Adrenal gland (tissue), 12 donors: ENCODE data around the gene EPHA10. TPM values are rescaled to one million over a fixed set of nuclear protein-coding genes. Genes with fewer than 3 reads are reported as not detected.
A peak's percentile ranks its signal among the peaks of the same experiment; 100 is the strongest.
"Not testable (repeated sequence)": the region's sequence is repeated elsewhere in the genome, so short reads cannot be mapped to it uniquely, and the experiment has no call there.

Source experiments
- DNase-seq, 7 donors: peaks; one replicate each; pipeline ENCODE4 v3.0.0-alpha.2; 2019 to 2020
- H3K27ac ChIP-seq, 5 donors: fragments of 200-600 bp; sonication (generic) in 4 of 5; 1 replicate in 3 of 5; 2 replicates in 2 of 5; pipeline versions ENCODE4 v1.5.1 to v1.8.0; 2016 to 2020; ENCODE audit warnings: mild to moderate bottlenecking in 1 of 5
- H3K27me3 ChIP-seq: fragments of 200-600 bp; 2 replicates; pipeline ENCODE4 v1.8.0; 2021
- H3K36me3 ChIP-seq, 2 donors: fragments of 200-600 bp; replicated peaks in 1 of 2; 1 replicate in 1 of 2; 2 replicates in 1 of 2; pipeline versions ENCODE4 v1.5.1 to v1.8.0; 2018 to 2022
- H3K4me1 ChIP-seq, 2 donors: fragments of 200-600 bp; replicated peaks in 1 of 2; 1 replicate in 1 of 2; 2 replicates in 1 of 2; pipeline versions ENCODE4 v1.5.1 to v1.8.0; 2018 to 2021
- H3K4me3 ChIP-seq, 4 donors: fragments of 200-600 bp; sonication (generic) in 3 of 4; one replicate each; pipeline ENCODE4 v1.5.1; 2016 to 2018
- H3K9me3 ChIP-seq, 3 donors: fragments of 200-600 bp; sonication (generic) in 1 of 3; replicated peaks in 1 of 3; 1 replicate in 2 of 3; 2 replicates in 1 of 3; pipeline versions ENCODE4 v1.5.1 to v1.8.0; 2016 to 2021
- CTCF ChIP-seq, 6 experiments: fragments of 450-650 bp in 4 of 6; fragments of 200-600 bp in 2 of 6; sonication (generic) in 1 of 6; IDR thresholded peaks; 1 replicate in 5 of 6; 2 replicates in 1 of 6; pipeline versions ENCODE4 v1.5.1 to v1.8.0; 2016 to 2021; ENCODE audit warnings: antibody characterized with exemption in 6 of 6, mild to moderate bottlenecking in 2 of 6, moderate library complexity in 1 of 6
- POLR2A ChIP-seq, 2 donors: fragments of 450-650 bp; IDR thresholded peaks; one replicate each; pipeline ENCODE4 v1.6.1; 2017; ENCODE audit warnings: antibody characterized with exemption in 2 of 2, mild to moderate bottlenecking in 2 of 2, moderate library complexity in 1 of 2
- WGBS, 4 donors: extraction: QIAGEN DNeasy Blood & Tissue Kit in 2 of 4; methylation state at CpG; one replicate each; pipeline versions ENCODE4 v1.1.5 to v1.1.7; 2013 to 2017; 5-methylcytosine and 5-hydroxymethylcytosine counted together
- intact Hi-C, 2 donors: fragments of 100-400 bp; cut with DNase I; formaldehyde crosslinking; loops; one replicate each; pipeline versions ENCODE4 v1.14.1 to v1.15.0; 2022 to 2023
- polyA plus RNA-seq, 3 donors: library from polyadenylated mRNA; stranded (reverse); fragments of 200-250 nt in 2 of 3; fragments of 350-450 nt in 1 of 3; fragmentation: Illumina TruSeq in 1 of 3; extraction: RNeasy Lipid Tissue Mini Kit (QIAGEN cat#74804) in 1 of 3; gene quantifications; one replicate each; pipeline ENCODE4 v1.2.3, GENCODE V29; 2013 to 2014
- total RNA-seq, 9 donors: library from RNA; depleted of rRNA in 4 of 9; stranded (reverse); fragments of >200 nt in 4 of 9; fragments of 120-200 nt in 1 of 9; fragmentation: NEBNext Ultra II Directional in 1 of 9; extraction: Animal tissue kit (Norgen Biotek cat#: 25700) in 1 of 9; gene quantifications; one replicate each; pipeline versions ENCODE4 v1.1.0 to v1.2.4, GENCODE V29; 2013 to 2023
- donor health status: healthy with polysubstance abuse.
- donor health status: Bipolar disorder and iron deficiency.
- donor health status: DM: yes; HTN: yes; CAD: no.
- donor health status: DM: no; HTN: no; CAD: no.
- donor health status: DM: no; HTN: no; CAD: no.
- donor health status: DM: yes; HTN: yes; CAD: no.

The EPHA10 gene
- total and polyA plus RNA-seq, 12 donors: 0.06 to 3.9 (median 0.48) TPM

GRCh38 chr1:37688926-37689325 lies 76.0 kb downstream of the EPHA10 start:
- Histone ChIP-seq H3K9me3 (no peaks in the 10 kb centered on the region), H3K4me1 (peaks cover 26 to 29% of the 10 kb centered on the region in 2 donors), H3K27me3 (no peaks in the 10 kb centered on the region), H3K4me3 (peak overlapping the region in 2 of 4 donors; percentile 38 to 86), H3K36me3 (peaks cover 0 to 31% of the 10 kb centered on the region in 2 donors), H3K27ac (no peak overlapping the region)
- TF ChIP-seq POLR2A (IDR thresholded peaks at IDR 0.05): no peak
- TF ChIP-seq CTCF (IDR thresholded peaks at IDR 0.05): no peak
- intact Hi-C loops: loop anchor here in 1 of 2 donors (10.0 kb wide), 2 partner anchors 176 to 234 kb away; no protein-coding TSS in a partner anchor
- WGBS, 4 donors: 69 to 87% (median 80%) methylated on average over 4 of the region's 4 CpGs
- no peak for DNase-seq

DNA sequence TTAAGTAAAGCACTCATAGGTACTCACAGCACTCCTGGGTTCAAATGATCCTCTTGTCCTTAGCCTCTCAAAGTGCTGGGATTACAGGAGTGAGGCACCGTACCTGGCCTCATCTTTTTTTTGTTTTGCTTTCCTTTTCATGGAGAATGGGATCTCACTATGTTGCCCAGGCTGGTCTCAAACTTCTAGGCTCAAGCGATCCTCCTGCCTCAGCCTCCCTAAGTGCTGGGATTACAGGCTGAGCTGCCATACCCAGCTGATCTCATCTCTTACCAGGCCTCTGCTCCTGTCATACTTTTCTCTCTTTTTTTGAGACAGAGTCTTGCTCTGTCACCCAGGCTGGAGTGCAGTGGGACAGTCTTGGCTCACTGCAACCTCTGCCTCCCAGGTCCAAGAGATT lies 77.2 kb downstream of the EPHA10 start:
- Histone ChIP-seq H3K4me1 (peaks cover 24 to 27% of the 10 kb centered on the region in 2 donors), H3K36me3 (peaks cover 0 to 43% of the 10 kb centered on the region in 2 donors)
- 86 to 94% (median 92%) methylated on average over 2 of the region's 2 CpGs for WGBS, 4 donors
- not testable (repeated sequence) for H3K27ac ChIP-seq, DNase-seq, H3K27me3 ChIP-seq, H3K9me3 ChIP-seq, H3K4me3 ChIP-seq
- intact Hi-C loops: loop anchor here in 1 of 2 donors (10.0 kb wide), 2 partner anchors 177 to 233 kb away; no protein-coding TSS in a partner anchor

DNA sequence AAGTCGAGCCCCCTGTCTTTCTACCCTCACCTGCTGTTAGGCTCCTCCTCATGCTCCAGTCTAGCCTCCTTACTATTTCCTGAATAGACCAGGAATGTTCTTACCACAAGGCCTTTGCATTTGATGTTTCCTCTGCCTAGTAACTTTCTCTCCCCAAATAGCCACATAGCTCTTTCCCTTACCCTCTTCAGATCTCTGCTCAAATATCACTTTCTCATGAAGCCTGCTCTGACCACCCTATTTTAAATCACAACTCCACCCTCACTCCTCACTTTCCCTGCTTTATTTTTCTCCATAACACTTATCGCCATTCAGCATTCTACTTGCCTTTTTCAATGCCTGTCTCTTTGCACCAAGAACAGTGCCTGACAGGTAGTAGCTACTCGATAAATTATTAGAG lies 79.2 kb downstream of the EPHA10 start:
- intact Hi-C loops: loop anchor here in 1 of 2 donors (10.0 kb wide), 2 partner anchors 179 to 231 kb away; no protein-coding TSS in a partner anchor
- DNase-seq: no peak
- no peak for TF ChIP-seq CTCF (IDR thresholded peaks at IDR 0.05)
- no peak for TF ChIP-seq POLR2A (IDR thresholded peaks at IDR 0.05)
- Histone ChIP-seq H3K4me3 (no peak overlapping the region), H3K27me3 (no peaks in the 10 kb centered on the region), H3K4me1 (peaks cover 13 to 17% of the 10 kb centered on the region in 2 donors), H3K36me3 (peaks cover 0 to 45% of the 10 kb centered on the region in 2 donors), H3K9me3 (no peaks in the 10 kb centered on the region), H3K27ac (no peak overlapping the region)
- WGBS, 4 donors: 90 to 96% (median 92%) methylated on average over 3 of the region's 3 CpGs

- H3K36me3 ChIP-seq: peaks cover 0 to 45% of the 10 kb centered on the region in 2 donors
- not testable (repeated sequence) for DNase-seq, H3K27me3 ChIP-seq, H3K27ac ChIP-seq, H3K4me3 ChIP-seq, H3K4me1 ChIP-seq, H3K9me3 ChIP-seq
- intact Hi-C loops: loop anchor here (5.0 to 10.0 kb wide), 4 partner anchors 77 to 229 kb away; partner anchors contain the start of gene GNL2 (in 1 of the 2)
- WGBS, 4 donors: 87 to 94% (median 92%) methylated on average over 9 of the region's 9 CpGs
Observed at GRCh38 chr1:37684182-37684581, 80.7 kb downstream of the EPHA10 start.

DNA sequence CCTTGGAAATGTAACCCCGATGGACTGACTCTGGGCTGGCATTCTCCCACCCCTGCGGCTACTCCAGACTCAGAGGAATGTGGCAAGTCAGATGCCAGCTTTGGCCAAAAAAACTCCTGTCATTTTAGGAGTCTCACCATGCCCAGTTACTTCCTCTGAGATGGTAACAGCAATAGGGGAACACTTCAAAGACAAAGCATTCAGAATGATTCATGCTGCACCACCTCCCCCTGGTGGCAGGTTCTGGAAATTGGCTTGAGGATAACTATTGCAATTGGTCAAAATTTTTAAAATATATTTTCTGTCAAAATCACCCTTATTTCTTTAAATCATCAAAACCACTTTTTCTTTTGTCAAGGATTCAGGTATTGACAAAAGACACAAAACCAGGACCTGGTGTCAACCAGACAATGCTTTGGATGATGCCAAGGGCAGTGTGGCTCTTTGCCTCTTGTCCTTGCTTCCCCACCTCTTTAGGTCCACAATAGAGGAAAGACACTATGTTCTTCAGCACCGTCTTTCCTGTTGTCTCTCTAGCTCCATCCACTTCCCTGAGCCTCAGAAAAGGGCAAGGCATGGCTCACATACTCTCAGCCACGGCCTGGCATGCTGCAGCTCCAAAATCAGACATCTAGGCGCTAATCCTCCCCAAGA lies 82.5 kb downstream of the EPHA10 start:
- Histone ChIP-seq H3K36me3 (peaks cover 0 to 42% of the 10 kb centered on the region in 2 donors), H3K4me1 (no peaks in the 10 kb centered on the region), H3K4me3 (no peak overlapping the region), H3K9me3 (no peaks in the 10 kb centered on the region), H3K27ac (no peak overlapping the region), H3K27me3 (no peaks in the 10 kb centered on the region)
- peak; percentile 66 to 92 (median 75) for DNase-seq
- 63 to 74% (median 64%) methylated on average over 4 to 5 of the region's 5 CpGs for WGBS, 4 donors
- intact Hi-C loops: loop anchor here (5.0 to 10.0 kb wide), 4 partner anchors 75 to 228 kb away; partner anchors contain the start of gene GNL2 (in 1 of the 2)
- peak; percentile 82 to 92 (median 84) for TF ChIP-seq CTCF (IDR thresholded peaks at IDR 0.05)
- TF ChIP-seq POLR2A (IDR thresholded peaks at IDR 0.05): no peak
